Stimulated activated CD4-positive, alpha-beta T cell treated with anti-CD3 and anti-CD28 coated beads, Interleukin-4, amount 100 ng/mL, for 1 hour (primary cell): ENCODE measurements around the gene TRABD2A.
"Not testable (repeated sequence)": the region's sequence is repeated elsewhere in the genome, so short reads cannot be mapped to it uniquely, and the experiment has no call there.

ENCODE experiments used
- DNase-seq: peaks from one replicate; pipeline ENCODE4 v3.0.0-alpha.2; 2020

Gene TRABD2A

DNA sequence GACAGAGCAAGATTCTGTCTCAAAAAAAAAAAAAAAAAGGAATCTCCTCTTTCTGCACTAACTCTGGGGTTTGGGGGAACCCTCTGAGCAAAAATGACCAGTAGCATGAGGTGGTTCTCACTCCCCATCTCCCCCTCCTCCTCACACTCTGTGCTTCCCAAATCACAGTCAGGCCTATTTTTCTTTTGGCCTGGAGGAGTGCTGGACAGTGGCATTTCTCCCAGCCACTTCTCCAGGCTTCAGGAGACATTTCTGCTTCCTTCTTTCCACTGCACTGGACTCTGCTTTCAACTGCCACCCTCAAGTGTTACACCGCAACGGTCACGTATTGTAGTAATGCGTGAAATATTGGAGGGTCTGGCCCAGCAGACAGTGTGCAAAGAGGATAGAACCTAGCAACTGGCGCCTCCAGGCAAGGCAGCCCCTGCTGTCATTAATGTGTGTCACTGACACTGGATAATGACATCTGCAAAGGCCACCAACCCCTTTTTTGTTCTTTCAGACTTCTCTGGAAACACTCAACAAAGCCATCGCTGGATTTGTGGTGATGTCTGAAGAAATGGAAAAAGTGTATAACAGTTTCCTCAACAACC, 68.9 kb downstream of the TRABD2A start:
- no peak for DNase-seq

DNA sequence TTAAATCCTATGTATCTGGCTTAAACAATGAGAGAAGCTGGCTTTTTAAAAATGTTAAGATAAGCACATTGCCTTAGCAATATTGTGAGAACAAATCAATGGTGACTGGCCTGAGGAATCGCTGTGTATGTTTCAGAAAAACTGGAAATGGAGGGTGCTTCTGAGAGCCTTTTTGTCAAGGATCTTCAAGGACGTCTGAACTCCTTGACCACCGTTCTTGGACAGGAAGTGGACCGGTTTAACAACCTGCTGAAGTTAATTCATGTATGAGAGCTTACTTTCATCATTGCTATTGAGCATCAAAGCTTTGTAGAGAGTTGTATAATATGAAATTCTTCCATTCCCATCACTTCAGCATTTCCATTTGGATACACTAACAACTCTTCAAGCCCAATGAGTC, 72.6 kb downstream of the TRABD2A start:
- DNase-seq, result no peak

DNA sequence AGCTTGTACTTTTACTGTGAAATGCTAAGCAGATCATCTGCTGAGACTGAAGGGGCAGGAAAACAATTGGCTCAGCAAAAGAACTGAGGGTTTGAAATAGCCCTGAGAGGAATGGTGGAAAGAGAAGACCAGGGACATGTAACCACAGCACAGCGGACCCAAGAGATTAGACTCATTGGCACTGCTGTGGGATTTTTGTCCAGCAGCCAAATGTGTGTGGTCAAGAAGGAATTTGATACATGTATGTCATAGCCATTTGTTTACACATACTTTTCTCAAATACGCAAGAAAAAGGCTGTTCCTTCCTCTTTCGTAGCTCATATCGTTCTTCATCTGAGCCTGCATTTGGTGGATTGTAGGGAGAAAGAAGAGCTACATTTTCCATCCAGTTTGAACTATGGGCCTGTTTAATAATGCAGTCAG, 73.8 kb downstream of the TRABD2A start:
- DNase-seq, result no peak

GRCh38 chr2:84805250-84805958, 75.5 kb downstream of the TRABD2A start:
- DNase-seq, result no peak

DNA sequence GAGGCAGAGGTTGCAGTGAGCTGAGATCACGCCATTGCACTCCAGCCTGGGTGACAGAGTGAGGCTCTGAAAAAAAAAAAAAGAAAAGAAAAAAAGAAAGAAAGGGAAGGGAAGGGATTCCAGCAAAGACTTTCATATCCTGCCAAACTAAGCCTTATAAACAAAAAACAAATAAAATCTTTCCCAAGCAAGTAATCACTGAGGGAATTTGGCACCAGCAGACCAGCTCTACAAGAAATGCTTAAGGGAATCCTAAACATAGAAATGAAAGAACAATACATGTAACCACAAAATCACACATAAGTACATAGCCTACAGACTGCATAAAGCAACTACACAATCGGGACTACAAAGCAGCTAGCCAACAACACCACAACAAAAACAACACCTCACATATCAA, 79.1 kb downstream of the TRABD2A start:
- no peak for DNase-seq

DNA sequence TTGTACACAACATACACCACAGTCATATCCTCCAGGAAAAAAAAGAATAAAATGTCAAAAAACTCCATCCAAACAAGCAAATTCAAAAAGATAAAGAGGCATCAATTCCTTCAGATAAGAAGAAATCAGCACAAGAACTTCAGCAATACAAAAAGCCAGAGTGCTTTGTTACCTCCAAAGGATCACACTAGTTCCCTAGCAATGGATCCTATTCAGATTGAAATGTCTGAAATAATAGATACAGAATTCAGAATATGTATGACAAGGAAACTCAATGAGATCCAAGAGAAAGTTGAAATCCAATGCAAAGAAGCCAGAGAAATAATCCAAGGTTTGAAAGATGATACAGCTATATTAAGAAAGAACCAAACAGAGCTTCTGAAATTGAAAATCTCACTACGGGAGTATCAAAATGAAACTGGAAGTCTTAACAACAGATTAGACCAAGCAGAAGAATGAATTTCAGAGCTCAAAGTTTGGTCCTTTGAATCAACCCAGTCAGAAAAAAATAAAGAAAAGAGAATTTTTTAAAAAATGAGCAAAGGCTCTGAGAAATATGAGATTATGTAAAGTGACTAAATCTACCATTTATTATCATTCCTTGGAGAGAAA, 80.6 kb downstream of the TRABD2A start:
- no peak for DNase-seq

DNA sequence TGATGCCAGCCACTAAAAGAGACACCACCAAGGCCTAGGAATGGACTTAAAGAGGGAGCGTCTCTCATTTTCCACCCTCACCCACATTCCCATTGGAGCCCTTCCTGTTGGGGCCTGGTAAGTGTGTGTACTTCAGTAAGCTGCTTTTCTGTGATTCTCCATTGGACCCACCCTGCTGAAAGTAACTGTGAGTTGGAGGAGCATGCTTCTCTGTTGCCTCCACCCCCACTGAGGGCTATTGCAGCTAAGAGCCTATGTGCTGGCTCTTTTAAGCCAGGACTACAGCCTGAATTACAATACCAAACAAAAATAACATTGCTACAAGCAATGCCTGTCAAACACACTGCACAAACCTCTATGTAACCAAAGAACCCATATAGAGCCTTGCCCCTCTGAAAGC, 81.1 kb downstream of the TRABD2A start:
- no peak for DNase-seq

GRCh38 chr2:84797271-84797670, 83.6 kb downstream of the TRABD2A start:
- no peak for DNase-seq

- no peak for DNase-seq
These were observed 84.1 kb downstream of the TRABD2A start for GRCh38 chr2:84796798-84797197.

DNA sequence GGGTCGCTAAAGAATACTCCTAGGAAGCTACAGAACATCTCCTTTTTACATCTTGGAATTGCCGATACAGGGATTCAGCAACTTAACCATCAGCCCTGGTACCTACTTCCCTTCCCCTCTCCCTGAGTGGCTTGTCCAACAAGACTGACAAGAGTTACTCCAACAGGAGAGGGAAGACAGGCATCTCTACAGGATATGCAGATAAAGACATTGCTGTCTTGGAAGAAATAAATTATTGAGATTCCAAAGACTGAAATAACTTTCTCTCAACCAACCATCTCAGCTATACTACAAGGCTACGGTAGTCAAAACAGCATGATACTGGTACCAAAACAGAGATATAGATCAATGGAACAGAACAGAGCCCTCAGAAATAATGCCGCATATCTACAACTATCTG, 87.2 kb downstream of the TRABD2A start:
- no peak for DNase-seq

DNA sequence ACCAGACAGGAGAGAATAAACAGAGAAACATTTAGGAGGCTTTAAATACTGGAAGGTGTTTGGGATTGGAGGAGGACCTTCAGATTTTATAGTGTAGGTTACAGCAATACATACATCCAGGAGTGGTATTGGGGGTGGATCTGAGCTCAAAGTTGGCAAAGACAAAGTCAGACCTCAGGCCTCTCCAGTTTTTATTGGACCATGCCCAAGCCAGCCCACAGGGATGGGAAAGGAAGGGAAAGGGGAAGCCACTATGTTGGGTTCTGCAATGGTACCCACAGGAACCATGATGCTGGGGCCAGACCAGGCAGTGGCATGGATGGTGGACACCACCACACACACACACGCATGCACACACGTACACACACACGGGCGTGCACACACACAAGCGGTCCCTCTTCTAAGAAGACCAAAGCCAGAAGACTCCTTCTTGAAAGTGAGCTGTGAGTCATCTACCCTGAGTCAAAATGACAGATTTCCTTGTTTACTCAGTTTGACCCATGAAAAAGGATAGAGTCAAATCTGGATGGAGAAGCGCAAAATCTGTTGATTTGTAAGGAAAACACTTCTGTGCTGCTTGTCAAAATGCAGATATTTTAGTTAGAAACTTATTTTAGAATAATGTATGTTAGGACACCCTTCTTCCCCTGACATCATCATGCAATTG, 87.9 kb downstream of the TRABD2A start:
- no peak for DNase-seq

DNA sequence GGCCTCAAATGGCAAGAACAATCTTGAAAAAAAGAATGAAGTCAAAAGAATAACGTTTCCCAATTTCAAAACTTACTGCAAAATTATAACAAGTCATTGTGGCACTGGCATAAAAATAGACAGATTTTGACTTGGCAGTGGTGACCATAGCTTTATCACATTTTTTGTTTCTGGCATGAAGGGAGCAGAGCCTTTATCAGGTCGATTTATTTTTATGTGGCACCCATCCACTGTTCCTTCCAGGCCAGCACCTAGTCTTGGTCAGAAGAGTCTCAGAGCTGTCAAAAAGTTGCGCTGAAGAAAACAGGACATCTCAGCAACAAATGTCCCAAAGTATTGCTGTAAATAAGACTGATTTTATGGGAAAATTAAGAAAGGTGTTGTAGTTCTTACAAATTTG, 92.4 kb downstream of the TRABD2A start:
- no peak for DNase-seq

DNA sequence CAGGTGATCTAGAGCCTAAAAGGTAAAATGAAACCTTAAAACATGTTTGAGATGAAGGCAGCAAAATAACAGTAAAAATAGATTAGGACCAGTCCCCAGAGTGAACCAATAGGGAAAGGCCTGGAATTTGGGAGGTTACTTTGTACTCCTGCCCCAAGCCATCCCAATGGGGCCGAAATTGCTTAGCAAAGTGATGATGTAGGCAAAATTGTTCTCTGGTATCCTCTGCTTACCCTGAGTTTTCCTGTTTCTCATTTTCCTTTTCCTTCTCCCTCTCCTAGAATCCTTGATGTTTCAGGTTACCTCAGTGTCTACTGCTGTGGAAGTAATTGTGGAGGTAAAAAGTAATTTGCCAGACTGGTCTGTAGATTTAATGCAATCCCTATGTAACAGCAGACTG, 92.9 kb downstream of the TRABD2A start:
- no peak for DNase-seq

- no peak for DNase-seq
These were observed 94.3 kb downstream of the TRABD2A start for GRCh38 chr2:84786601-84787000.

DNA sequence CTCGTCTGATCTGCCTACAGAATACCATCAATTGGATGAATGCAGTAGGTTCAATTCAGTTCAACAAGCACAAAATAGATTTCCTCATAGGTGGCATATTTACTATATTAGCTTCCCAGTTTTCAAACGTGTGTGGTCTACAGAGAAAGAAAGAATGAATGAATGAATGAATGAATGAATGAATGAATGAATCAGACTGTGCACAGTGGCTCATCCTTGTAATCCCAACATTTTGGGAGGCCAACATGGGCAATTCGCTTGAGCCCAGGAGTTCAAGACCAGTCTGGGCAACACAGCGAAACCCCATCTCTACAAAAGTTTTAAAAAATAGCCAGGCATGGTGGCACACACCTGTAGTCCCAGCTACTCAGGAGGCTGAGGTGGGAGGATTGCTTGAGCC, 94.9 kb downstream of the TRABD2A start:
- DNase-seq, result no peak

DNA sequence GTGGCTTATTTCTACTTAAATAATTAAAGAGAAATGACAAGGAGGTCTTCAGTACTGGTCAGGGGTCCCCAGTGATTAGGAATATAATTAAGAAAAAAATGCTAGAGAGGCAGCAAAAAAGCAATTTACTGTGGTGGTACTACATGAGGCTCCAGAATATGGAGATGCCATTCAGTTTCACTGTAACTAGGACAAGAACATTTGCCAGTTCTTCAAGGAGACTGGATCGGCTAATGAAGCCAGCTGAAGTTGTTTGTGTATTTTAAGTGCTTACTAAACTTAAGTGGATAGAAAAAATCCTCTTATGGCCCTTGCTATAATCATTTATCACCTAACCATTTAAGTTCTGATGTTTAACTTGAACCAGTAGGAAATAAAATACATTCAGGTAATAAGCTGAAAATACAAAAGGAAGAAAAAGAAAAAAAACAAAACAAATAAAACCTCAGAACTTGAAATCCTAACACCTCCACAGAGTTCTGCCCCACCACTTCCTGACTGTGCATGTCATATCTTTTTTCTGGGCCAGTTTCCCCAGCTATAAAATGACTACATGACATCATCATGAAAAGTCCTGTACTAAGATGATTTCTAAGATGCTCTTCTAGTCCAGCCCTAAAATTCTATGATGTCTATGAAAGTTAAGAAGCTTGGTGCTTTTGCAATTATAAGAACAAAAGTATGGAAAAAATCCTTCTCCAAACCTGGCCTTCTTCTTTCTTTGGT, 98.0 kb downstream of the TRABD2A start:
- DNase-seq, result no peak

- peak; percentile 52 for DNase-seq
These were observed 98.8 kb downstream of the TRABD2A start for GRCh38 chr2:84781942-84782716.

GRCh38 chr2:84779781-84780180, 101.1 kb downstream of the TRABD2A start:
- DNase-seq, result no peak

DNA sequence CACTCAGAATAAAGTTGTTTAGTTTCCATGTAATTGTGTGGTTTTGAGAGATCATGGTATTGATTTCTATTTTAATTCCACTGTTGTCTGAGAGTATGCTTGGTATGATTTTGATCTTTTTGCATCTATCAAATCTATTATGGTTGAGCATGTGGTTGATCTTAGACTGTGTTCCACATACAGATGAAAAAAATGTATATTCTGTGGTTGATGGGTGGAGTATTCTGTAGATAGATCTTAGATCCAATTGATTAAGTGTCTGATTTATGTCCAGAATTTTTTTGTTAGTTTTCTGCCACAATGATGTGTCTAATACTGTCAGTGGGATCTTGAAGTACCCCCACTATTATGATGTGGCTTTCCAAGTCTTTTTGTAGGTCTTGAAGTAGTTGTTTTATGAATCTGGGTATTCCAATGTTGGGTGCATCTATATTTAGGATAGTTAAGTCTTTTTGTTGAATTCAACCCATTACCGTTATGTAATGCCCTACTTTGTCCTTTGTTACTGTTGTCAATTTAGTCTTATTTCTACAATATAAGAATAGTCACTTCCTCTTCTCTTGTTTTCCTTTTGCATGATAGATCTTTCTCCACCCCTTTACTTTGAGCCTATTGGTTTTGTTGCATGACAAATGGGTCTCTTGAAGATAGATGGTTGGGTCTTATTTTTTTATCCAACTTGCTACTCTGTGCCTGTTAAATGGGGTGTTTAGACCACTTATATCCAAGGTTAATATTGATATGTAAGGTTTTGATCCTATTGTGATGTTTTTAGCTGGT, 101.8 kb downstream of the TRABD2A start:
- no peak for DNase-seq

DNA sequence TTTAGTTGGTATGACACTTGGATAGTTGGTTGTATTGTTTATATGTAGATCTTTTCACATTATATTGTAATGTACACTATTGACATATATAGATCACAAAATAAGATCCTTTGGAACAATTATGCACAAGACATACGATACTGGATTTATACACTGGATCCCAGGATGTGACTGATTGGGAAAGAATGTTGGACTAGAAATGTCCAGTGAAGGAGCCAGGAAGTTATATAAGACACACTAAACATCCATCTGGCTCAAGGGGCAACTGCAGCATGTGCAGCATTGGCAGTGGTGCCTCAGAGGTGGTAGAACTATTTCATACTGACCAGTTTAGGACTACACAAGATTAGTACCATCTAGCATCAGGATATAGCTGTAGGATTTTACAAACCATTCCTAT, 104.9 kb downstream of the TRABD2A start:
- no peak for DNase-seq

DNA sequence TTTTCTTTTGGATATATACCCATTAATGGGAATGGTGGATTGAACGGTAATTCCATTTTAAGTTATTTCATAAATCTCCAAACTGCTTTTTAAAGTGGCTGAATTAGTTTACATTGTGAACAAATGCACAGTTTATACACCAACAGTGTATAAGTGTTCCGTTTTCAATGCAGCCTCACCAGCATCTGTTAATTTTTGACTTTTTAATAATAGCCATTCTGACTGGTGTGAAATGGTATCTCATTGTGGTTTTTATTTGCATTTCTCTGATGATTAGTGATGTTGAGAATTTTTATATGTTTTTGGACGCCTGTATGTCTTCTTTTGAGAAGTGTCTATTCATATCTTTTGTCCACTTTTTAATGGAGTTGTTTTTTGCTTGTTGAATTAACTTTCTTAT, 107.3 kb downstream of the TRABD2A start:
- DNase-seq, result not testable (repeated sequence)
